Measurements from ENCODE around the gene MAGI2.
"Not testable (repeated sequence)": the region's sequence is repeated elsewhere in the genome, so short reads cannot be mapped to it uniquely, and the experiment has no call there.

The MAGI2 gene

GRCh38 chr7:78248867-78249266 lies 1204.6 kb downstream of the MAGI2 start:
- no peak for DNase-seq

- DNase-seq = no peak
Observed at GRCh38 chr7:78247910-78248689, 1205.4 kb downstream of the MAGI2 start.

DNA sequence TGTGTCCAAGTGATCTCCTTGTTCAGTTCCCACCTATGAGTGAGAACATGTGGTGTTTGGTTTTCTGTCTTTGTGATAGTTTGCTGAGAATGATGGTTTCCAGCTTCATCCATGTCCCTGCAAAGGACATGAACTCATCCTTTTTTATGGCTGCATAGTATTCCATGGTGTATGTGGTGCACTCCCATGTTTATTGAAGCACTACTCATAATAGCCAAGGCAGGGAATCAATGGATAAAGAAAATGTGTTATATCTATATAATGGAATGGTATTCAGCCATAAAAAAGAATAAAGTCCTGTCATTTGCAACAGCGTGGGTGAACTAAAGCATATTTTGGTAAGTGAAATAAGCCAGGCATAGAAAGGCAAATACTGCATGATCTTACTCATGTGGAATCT lies 1213.3 kb downstream of the MAGI2 start:
- not testable (repeated sequence) for DNase-seq

DNA sequence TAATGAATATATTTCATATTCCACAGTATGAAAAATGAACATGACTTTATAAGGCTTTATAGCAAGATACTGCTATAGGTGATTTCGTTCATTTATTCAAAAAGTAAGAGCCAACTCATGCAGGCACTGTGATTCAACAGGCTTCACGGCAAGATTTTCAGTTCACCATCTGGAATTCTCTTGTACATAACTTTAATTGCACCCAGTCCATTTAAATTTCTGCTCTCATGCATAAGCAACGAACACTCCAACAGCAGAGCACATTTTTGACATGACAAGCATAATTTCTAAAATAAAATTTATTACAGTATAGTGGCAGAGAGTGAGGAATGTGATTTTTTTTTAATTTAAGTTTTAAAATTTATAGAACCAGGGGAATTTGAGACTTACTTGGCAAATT lies 1218.8 kb downstream of the MAGI2 start:
- no peak for DNase-seq

DNA sequence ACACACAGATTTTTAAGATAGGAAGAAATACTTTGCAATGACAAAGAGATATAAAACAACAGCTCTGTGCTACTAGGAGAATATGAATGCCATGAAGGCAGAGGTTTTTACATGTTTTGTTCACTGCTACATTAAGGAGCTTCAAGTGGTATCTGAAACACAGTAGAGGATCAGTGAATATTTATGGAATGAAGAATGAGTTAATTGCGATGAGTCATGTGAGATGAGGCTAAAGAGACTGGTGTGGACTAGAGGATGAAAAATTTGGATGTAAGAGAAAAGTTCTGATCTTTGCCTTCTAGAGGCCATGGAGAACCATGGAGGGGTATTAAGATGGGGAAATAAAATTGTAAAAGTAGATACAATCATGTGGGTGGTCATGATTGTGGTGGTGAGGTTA lies 1220.7 kb downstream of the MAGI2 start:
- no peak for DNase-seq

DNA sequence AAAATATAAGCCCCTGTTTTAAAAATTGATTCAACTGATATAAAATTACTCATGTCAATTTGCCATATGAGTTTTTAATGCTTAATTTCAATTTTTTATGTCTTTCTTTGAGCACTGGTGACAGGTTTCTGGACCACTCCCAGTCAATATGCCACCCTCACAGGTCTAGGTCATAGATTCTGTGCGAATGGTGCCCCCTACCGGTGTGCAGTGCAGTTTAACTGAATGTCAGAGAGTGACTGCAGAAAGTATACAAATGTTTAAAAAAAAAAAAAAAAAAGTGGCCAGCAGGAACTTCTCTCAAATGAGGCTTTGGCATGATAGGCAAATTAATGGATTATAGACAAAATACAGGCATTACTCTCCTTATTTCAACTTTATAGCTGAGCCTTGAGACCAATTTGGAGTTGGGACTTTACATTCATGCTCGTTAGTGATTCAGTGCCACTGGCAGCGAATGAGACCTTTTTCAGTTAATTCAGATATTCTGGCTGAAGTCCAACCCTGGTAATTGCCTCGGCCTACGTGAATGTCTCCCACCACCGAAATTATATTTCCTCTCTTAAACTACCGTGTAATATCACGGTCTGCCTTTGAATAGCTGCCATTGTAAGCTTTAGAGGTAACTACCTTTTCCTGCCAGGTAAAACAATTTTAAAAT lies 1227.3 kb downstream of the MAGI2 start:
- DNase-seq = peak; percentile 69

DNA sequence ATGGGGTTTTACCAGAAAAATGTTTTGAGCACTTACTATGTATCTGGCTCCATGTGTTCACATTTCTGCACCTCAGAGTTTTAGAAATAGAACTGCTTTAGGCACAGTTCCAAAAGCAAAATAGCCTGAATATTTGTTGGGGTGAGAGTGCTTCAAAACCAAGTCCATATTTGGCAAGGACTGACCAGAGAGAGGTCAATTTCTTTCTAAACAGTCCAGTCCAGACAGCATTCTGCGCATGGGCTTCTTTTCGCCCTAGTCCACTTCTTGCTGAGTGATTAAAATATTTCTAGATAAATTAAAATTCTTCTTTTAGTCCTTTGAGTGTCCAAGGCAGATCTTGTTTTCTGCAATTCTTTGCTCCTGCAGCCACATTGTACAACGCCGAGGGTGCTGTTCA lies 1227.9 kb downstream of the MAGI2 start:
- DNase-seq = no peak

- DNase-seq = peak; percentile 52
Observed at GRCh38 chr7:78224923-78225322, 1228.5 kb downstream of the MAGI2 start.

GRCh38 chr7:78223598-78223997 lies 1229.9 kb downstream of the MAGI2 start:
- DNase-seq = no peak

- DNase-seq = no peak
Observed at GRCh38 chr7:78222001-78222751, 1231.3 kb downstream of the MAGI2 start.

GRCh38 chr7:78220754-78221153 lies 1232.7 kb downstream of the MAGI2 start:
- DNase-seq = no peak

DNA sequence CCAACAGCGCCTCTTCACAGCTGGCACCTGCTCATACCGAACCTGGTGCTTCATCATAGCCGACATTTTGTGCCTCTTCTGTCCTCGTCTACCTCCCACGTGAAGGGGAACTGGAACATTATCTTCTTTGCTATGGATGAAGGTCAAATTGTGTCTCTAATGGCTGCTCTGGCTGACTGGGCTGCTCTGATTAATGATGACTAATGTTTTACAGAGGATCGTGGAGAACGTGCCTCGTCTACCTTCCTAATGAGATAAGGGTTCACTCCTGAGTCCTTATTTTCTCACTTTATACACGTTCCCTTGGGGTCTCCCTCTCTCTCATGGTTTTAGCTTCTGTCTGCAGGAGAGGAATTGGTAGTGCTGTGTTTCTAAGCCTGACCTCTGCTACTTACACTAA lies 1234.6 kb downstream of the MAGI2 start:
- DNase-seq = no peak

DNA sequence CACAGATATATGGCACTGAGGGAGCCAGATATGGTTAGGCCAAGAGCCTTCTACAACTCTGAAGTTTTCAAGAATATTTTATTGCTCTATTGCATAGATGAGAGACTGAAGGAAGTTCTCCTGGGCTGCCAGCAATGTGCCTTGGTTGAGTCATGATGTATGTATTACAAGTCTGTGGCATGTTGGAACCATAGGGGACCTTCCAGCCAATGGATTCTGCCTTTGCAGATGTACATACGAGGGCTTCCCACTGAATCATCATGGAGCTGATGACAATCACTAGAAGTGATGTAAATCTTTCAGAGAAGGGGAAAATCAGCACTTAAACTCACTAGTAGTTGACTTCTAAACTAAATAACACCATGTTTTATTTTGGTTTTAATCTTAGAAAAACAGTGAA lies 1235.4 kb downstream of the MAGI2 start:
- DNase-seq = no peak

- DNase-seq = no peak
Observed at GRCh38 chr7:78215199-78215598, 1238.3 kb downstream of the MAGI2 start.

GRCh38 chr7:78213402-78213801 lies 1240.1 kb downstream of the MAGI2 start:
- DNase-seq = no peak

DNA sequence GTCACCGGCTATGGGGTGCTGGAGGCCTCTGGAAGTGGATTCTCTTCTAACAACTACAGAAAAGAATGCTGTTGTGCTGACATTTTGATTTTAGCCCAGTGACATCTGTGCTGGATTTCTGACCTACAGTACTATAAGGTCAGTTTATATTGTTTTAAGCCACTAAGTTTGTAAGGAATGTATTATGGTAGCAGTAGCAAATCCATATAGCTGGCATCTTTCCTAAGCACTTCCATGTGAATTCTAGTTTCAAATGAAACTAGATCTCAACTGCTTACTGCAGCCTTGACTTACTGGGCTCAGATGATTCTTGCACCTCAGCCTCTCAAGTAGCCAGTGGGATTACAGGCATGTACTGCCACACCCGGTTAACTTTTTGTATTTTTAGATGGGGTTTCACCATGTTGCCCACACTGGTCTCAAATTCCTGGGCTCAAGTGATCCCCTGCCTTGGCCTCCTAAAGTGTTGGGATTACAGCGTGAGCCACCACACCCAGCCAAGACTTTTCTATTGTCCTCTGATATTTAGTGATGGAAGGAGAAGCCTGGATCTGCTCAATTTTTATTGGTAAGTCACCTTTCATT lies 1240.9 kb downstream of the MAGI2 start:
- no peak for DNase-seq

DNA sequence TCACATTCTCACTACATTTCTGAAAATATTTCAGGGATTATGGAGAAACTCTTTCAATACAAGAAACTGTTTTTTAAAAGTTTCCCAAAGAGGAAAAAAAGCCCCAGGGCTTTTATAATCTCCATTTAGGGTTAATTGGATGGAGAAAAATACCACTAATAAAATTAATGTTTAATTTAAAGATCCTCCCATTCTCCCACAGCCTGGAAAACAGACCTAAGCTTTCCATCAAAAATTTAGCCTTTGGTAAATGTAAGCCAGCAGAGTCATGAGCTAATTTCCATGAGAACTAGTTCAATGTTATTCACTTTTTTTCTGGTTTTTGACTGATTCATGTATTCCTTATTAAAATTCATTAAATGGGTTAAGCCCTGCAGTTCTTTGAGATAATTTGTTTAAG lies 1246.2 kb downstream of the MAGI2 start:
- no peak for DNase-seq

DNA sequence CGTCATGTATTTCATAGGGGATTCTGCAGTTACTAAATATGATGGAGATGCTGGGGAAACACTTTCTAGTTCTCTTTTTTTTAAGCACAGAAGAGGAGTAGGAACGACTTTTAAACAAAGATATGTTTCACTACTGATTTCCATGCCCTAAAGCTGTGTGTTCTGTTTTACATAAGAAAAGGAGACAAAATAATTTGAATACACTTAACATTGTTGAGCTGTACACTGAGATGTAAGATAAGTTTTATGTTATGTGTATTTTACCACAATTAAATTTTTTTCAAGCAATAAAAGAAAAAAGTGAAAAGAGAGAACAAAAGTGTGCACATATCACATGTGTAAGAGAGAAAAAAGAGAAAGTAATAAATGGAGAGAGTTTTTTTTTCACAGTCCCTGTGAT lies 1246.7 kb downstream of the MAGI2 start:
- DNase-seq = no peak

DNA sequence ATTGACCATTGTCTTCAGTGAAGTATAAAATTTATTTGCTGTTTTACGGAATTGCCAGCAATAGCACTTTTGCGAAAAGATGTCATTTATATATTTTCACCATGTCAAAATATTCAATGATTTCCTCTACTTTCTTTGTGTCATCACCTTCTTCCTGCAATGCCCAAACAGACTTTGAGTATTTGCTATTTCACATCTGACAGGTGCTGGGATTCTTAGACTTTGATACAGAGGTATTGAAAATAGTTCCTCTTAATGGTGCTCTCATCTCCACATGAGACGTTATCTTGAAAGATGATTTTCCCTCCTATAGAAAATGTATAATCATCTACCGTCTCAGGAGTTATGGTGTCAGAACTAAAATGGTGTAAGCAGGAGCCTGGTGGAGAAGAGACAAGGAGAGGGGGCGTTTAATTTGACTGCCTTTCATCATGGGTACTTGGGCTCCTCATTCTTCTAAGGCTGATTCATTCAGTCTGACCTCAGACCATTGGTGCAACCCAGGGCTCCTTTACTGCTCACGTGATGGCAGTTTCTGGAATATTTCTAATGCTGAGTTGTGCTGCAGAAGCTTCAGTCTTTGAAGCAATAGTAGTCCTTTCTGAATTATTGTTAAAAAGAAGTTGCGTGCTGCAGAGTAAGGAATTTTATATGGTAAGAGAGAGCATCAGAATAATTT lies 1250.3 kb downstream of the MAGI2 start:
- DNase-seq = no peak

DNA sequence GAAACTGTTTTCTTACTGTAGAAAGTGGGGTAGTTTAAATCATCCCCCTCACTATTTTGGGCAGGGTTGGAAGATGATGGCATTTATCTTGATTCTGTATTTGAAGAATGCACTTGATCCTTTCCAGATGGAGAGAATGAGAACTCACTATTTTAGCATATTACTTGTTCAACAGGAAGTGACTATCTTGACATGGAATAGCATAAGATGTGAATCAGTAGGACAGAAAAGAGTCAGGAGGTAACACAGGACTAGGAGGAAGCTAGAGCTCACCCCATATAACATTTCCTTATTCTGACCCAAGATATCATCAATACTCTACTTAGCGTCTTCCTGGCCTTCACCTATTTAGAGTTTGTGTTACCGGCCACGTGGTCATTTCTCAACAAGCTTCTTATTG lies 1254.7 kb downstream of the MAGI2 start:
- DNase-seq = no peak

DNA sequence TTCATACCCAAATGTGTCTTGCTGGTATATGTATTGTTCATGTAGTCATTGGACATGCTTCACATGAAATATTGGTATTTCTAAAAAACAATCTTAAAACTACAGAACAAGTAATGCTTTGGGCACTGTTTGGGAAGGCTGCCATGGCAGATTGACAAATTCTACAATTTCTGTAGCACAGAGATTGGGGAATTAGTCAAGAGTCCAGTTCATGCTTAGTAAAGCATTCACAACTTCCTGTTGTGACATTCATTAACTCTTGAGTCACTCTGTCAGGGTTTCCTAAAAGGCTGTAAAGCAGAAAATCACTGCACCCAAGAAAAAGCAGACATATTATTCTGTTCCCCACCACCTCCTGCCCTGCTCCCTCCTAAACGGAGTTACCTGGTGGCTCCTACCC lies 1256.0 kb downstream of the MAGI2 start:
- DNase-seq = no peak

DNA sequence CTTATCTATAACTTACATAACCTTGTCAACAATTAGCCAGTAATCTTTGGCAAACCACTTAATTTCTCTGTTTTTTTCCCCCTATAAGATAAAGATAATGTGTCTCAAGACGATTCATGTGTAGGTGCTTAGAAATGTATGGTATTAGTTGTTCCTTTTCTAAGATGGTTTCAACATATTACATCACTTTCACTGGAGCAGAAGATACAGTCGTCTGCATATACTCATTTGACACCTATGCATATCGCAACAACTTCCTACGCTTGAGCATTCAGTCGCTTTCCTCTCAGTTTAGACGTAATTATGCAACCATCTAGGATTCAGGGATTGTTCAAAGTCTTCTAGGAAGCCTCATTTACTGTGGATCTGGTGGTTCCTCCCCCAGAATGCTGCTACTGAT lies 1258.2 kb downstream of the MAGI2 start:
- DNase-seq = no peak

DNA sequence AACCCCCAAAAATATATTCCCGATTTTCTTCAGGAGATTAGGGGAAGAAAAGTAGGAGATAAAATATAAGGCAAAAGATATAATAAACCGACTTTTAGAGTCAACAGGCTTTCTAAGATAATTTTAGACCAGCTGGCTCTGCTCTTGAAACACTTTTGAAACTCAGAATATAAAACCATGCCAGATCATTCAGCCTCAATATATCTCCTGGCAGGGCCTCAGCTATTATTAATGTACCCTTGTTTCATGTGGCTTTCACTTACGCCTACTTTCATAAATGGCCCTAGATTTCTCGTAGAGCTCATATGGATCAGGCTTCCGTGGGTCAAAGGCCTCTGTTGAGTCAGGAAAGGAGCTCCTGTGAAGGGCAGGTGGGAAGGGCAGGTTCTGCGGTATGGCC lies 1258.9 kb downstream of the MAGI2 start:
- no peak for DNase-seq

Measured in islet precursor cell (in vitro differentiated cells).